ENCODE data around the gene CTBP2. TPM values are rescaled to one million over a fixed set of nuclear protein-coding genes. Genes with fewer than 3 reads are reported as not detected.

Gene CTBP2
- total RNA-seq, 1 donor from 2014 or later: 90.6 TPM

- Mint-ChIP-seq H3K4me1 (ENCODE audit: low read depth) (peaks cover 54% of the 10 kb centered on the region), H3K27me3 (ENCODE audit: low read depth) (no peaks in the 10 kb centered on the region), H3K36me3 (ENCODE audit: low read depth) (peaks cover 4% of the 10 kb centered on the region), H3K9me3 (ENCODE audit: low read depth) (no peaks in the 10 kb centered on the region), H3K4me3 (ENCODE audit: unreplicated experiment) (no peak overlapping the region), H3K27ac (ENCODE audit: unreplicated experiment) (peak overlapping the region; percentile 0)
- no peak for DNase-seq (ENCODE audit: low spot score)
- no peak for TF ChIP-seq CTCF (IDR thresholded peaks at IDR 0.05)
These were observed 146.9 kb downstream of the CTBP2 start for GRCh38 chr10:125013529-125013872.

DNA sequence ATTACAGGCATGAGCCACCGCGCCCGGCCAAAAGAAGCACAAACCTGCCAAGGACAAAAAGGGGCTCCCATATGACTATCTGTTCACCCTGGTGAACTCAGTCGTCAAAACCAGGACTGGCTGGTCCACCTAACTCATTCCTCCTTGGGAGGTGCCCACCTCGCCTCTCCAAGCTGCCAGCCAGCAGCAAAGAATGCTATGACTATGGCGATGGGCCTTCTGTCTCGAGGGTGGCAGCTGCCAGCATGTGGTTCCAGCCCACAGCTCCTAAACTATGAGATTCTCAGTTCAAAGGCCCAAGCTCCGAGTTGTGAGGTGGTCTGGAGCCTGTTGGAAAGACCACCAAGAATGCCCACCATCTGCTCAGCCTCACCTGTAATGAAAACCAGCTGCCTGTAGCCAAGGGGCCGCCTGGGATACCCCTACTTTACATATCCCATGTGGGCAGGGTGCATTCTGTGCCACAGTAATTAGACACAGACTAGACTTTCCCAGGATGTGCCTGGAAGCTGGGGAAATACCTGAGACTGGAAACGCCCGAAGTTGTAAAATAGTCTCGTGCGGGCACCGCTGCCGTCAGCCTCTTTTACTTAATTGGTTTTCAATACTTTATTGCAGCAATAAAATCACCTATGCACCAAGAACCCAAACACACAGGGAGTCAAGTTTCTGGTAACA lies 147.4 kb downstream of the CTBP2 start:
- H3K9me3 Mint-ChIP-seq (ENCODE audit: low read depth): no peaks in the 10 kb centered on the region
- no peaks in the 10 kb centered on the region for H3K27me3 Mint-ChIP-seq (ENCODE audit: low read depth)
- no peak overlapping the region for H3K27ac Mint-ChIP-seq (ENCODE audit: unreplicated experiment)
- DNase-seq (ENCODE audit: low spot score): no peak
- peaks cover 54% of the 10 kb centered on the region for H3K4me1 Mint-ChIP-seq (ENCODE audit: low read depth)
- no peak overlapping the region for H3K4me3 Mint-ChIP-seq (ENCODE audit: unreplicated experiment)
- TF ChIP-seq CTCF (IDR thresholded peaks at IDR 0.05): no peak
- H3K36me3 Mint-ChIP-seq (ENCODE audit: low read depth): peaks cover 4% of the 10 kb centered on the region

DNA sequence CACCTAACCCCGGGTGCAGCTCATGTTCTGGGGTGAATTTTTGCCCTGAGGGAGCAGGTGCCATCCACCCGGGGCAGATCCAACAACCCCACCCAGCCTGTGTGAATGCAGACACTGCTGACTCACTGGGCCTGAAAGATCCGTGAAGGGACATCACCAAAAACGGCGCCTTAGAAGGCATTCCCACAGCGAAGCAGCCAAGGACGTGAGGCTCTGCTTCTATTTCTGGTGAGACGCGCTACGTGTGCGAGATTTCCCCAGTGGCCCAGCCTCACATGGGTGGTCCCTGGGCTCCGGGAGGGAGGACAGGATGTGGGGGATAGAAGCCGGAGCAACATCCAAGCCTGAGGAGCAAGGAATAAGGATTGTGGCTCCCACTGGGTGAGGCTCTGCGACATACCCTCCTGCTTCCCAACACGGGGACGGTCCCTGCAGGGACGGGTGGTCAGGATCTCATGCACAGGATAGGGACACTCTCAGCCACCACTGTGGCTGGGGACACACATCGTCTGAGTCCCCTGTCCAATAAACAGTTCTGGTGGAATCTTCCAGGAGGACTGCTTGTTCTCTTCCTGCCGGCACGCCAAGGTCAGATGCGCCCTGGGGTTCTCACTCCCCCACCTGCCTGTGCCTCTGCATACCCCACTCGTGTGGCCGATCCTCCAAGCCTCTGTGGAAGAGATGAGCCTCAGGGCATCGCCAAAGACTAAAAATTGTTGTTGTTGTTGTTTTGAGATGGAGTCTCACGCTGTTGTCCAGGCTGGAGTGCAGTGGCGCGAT lies 148.2 kb downstream of the CTBP2 start:
- no peaks in the 10 kb centered on the region for H3K9me3 Mint-ChIP-seq (ENCODE audit: low read depth)
- peaks cover 54% of the 10 kb centered on the region for H3K4me1 Mint-ChIP-seq (ENCODE audit: low read depth)
- H3K27ac Mint-ChIP-seq (ENCODE audit: unreplicated experiment): peak overlapping the region; percentile 8
- peaks cover 4% of the 10 kb centered on the region for H3K36me3 Mint-ChIP-seq (ENCODE audit: low read depth)
- peak; percentile 74 for DNase-seq (ENCODE audit: low spot score)
- no peak for TF ChIP-seq CTCF (IDR thresholded peaks at IDR 0.05)
- no peaks in the 10 kb centered on the region for H3K27me3 Mint-ChIP-seq (ENCODE audit: low read depth)
- H3K4me3 Mint-ChIP-seq (ENCODE audit: unreplicated experiment): no peak overlapping the region

- peaks cover 4% of the 10 kb centered on the region for H3K36me3 Mint-ChIP-seq (ENCODE audit: low read depth)
- H3K4me3 Mint-ChIP-seq (ENCODE audit: unreplicated experiment): no peak overlapping the region
- H3K4me1 Mint-ChIP-seq (ENCODE audit: low read depth): peaks cover 54% of the 10 kb centered on the region
- no peak overlapping the region for H3K27ac Mint-ChIP-seq (ENCODE audit: unreplicated experiment)
- peak; percentile 53 for DNase-seq (ENCODE audit: low spot score)
- no peaks in the 10 kb centered on the region for H3K27me3 Mint-ChIP-seq (ENCODE audit: low read depth)
- TF ChIP-seq CTCF (IDR thresholded peaks at IDR 0.05): no peak
- H3K9me3 Mint-ChIP-seq (ENCODE audit: low read depth): no peaks in the 10 kb centered on the region
These were observed 149.0 kb downstream of the CTBP2 start for GRCh38 chr10:125011171-125011925.

DNA sequence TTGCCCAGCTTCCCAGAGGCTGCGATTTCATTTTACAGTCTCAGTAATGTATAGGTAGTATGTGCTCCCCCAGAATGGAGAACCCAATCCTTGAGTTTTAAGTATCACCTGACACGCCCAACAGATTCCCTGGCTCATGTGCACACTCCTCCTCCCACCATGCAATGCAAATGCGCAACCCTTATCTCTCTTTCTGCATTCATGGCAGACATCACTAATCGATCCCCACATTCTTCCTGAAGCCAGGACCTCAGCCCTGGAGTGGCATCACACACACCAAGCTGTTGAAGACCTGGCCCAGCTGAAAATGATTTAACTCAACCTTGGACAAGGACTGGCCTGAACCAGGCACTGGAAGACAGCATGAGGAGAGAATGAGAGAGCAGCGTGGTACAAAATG lies 150.0 kb downstream of the CTBP2 start:
- no peak for DNase-seq (ENCODE audit: low spot score)
- H3K9me3 Mint-ChIP-seq (ENCODE audit: low read depth): no peaks in the 10 kb centered on the region
- peaks cover 58% of the 10 kb centered on the region for H3K4me1 Mint-ChIP-seq (ENCODE audit: low read depth)
- H3K36me3 Mint-ChIP-seq (ENCODE audit: low read depth): peaks cover 2% of the 10 kb centered on the region
- no peak overlapping the region for H3K27ac Mint-ChIP-seq (ENCODE audit: unreplicated experiment)
- H3K27me3 Mint-ChIP-seq (ENCODE audit: low read depth): no peaks in the 10 kb centered on the region
- TF ChIP-seq CTCF (IDR thresholded peaks at IDR 0.05): no peak
- no peak overlapping the region for H3K4me3 Mint-ChIP-seq (ENCODE audit: unreplicated experiment)
